CD1c-positive myeloid dendritic cell (primary cell): ENCODE measurements around the gene ARID5B.
A peak's percentile ranks its signal among the peaks of the same experiment; 100 is the strongest.

ENCODE experiments used
- DNase-seq: peaks from one replicate; pipeline ENCODE4 v3.0.0-alpha.2; 2016; ENCODE audit errors: extremely low spot score

The ARID5B gene

GRCh38 chr10:62053860-62054259 lies 152.4 kb downstream of the ARID5B start:
- no peak for DNase-seq

DNA sequence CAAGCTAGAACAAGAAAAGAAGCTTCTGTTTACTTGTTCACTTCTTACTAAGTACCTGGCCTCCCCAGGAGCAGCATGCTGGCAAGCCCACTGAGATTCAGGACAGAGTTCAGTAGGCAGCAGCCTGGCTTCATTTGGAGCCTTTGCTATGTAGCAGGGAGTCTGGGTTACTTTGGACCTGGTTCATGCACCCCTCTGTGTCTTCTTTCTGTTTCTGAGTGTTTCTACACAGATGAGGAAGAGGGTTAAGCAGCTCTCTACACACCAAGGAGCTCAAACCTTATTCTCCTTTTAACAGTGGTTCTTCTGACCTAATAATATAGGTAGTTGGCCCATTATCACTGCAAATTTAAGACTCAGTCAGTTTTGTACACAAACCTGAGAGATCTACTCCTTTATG lies 152.9 kb downstream of the ARID5B start:
- DNase-seq, result peak; percentile 19

DNA sequence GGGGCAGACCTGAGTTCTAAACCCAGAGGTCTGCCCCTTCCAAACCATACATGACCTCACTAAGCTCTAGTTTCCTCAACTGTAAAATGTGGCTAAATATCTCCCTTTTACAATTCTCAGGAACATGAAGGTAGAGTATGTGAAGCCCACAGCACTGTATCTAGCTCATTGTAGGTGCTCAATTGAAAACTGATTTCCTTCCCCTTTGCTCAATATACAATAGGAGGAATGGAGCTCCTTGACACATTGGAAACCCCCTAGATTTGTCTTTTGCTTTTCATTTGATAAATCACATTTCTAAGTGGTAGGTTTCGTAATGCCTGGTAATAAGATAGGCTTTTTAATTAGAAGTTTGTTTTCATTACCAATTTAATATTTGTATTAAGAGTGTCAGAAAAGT lies 153.3 kb downstream of the ARID5B start:
- DNase-seq, result peak; percentile 35

DNA sequence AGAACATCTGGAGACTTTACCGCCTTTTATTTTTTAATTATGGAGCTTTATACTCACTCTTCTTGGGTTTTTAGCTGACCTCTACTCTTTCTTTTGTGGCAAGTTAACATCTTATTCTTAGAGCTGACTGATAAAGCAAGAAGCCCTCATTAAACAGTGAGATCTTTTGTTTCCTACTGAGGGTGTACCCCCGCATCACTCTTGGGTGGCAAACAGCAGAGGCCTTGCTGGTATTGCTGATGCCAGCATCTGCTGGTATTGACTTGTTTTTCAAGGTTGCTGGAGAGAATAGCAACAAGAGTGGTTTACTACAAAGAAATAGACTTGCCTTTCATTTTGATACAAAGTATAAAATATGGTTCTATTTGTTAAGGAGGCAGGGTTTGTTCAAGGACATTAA lies 154.7 kb downstream of the ARID5B start:
- no peak for DNase-seq

GRCh38 chr10:62056698-62057097 lies 155.2 kb downstream of the ARID5B start:
- no peak for DNase-seq

DNA sequence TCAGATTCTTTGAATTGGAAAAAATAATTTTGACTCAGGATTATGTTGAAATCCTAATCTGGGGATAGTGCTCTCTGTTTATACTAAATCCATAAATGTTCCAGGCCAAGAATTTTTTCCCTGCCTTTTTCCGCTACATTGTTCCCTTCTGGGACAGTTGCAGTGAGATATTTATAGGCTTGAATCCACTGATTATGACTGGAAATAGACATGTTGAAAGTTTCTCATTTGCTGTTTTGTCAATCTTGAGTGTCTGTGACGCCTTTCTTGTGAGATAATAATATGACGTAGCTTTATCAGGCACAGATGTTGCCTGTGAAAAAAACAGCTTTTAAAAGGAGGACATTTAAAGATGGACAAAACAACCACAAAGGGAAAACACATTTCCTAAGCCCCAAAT lies 155.9 kb downstream of the ARID5B start:
- no peak for DNase-seq

DNA sequence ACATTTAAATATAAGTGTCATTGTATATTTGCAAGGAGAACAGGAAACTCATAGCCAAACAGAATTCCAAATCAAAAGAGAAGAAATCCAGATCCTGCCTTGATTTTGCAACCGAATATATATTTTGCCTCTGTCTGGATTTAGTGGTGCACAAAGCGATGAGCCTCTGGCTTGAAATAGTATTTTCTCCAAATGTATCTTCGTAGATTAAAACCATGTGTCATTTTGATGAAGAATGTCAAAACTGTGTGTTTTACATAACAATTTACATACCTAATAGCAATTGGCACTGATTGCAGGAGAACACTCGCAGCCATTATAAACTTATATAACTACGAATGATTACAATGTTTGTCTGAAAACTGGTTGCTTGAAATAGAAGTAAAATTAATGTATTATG lies 156.4 kb downstream of the ARID5B start:
- DNase-seq, result no peak

GRCh38 chr10:62058476-62058875 lies 157.0 kb downstream of the ARID5B start:
- DNase-seq, result no peak

- no peak for DNase-seq
Observed at GRCh38 chr10:62058896-62059216, 157.4 kb downstream of the ARID5B start.

DNA sequence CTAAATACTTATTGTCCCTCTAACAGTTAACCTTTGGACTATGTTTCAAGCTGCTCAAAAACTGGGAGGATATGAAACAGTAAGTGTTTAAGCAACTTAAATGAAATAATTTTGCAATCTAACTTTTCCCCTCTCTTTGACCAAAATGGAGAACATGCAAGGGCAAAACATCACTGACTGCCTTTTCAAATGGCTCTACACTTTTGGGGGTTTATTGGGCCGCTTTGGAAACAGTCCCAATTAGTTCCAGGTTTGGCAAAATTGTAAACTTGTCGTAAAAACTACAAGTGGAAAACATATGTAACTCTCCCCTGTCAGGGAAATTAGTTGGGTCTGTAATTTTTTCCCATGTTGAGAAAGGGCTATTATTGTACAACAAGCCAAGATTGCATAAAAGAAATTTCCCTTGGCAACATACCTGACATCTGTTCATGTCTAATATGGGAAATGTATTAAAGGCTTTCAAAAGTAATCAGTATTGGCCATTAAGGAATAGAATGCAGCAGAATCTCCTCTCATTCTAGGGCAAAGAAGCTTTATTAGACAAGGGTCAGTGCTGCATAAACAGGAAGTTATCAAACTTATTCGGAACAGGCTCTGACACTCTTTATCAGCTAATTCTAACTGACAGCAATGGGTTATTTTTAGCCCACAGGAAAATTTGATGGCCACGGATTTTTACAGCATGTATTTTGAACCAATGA lies 157.9 kb downstream of the ARID5B start:
- peak; percentile 58 for DNase-seq

GRCh38 chr10:62062028-62062427 lies 160.5 kb downstream of the ARID5B start:
- no peak for DNase-seq

- DNase-seq, result no peak
Observed at GRCh38 chr10:62062752-62063512, 161.4 kb downstream of the ARID5B start.

DNA sequence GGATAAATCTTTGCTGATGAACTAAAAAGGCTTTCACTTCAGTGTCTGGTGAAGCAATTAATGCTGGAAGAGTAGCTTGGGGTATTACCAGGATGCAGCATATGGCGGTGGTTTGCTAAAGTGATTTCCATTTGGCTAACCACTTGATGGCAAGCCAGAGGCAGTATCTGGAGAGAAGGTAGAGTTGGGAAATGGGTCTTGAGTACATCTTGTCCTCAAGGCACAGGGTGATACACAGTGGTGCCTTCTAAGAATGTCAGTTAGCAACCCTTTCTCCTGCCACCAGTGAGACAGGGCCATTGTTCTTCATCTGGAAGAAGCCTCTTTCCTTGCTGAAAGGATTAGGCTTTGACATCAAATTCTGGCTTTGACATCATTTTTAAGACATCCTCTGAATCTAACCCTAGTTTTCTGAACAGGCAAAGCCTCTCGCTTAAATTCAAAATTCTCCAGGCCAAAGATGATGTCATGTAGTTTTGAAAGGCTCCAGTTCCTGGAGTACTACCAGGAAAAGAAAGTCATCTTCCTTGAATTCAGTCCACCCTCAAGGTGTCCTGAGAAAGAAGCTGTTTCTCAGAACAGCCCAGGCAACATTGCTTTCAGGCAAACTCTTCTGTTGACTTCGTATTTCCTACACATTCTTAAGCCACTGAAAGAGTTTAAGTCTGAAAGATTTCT lies 162.4 kb downstream of the ARID5B start:
- no peak for DNase-seq

GRCh38 chr10:62067560-62067959 lies 166.1 kb downstream of the ARID5B start:
- no peak for DNase-seq

GRCh38 chr10:62068464-62068863 lies 167.0 kb downstream of the ARID5B start:
- DNase-seq, result no peak

GRCh38 chr10:62069452-62070178 lies 168.1 kb downstream of the ARID5B start:
- DNase-seq, result peak; percentile 52

DNA sequence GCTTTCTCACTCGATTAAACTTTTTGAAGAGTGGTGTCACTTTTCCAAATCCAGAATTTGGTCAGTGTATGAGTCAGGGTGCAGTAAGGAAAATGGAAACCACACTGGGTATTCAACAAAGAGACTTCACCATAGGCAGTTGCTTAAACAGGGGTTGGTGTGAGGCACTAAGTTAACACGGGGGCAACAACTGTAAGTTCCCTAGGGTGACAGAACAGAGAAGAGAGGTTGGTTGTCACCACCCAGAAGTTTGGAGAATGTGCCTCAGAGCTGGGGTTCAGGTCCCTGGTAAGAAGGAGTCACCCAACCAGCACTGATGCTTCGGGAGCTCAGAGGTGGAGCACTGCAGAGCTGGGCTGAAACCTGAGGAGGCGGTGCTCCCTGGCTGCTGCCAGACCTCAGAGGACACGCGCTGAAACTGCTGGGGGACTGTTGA lies 170.4 kb downstream of the ARID5B start:
- DNase-seq, result no peak

GRCh38 chr10:62072901-62073300 lies 171.4 kb downstream of the ARID5B start:
- no peak for DNase-seq

DNA sequence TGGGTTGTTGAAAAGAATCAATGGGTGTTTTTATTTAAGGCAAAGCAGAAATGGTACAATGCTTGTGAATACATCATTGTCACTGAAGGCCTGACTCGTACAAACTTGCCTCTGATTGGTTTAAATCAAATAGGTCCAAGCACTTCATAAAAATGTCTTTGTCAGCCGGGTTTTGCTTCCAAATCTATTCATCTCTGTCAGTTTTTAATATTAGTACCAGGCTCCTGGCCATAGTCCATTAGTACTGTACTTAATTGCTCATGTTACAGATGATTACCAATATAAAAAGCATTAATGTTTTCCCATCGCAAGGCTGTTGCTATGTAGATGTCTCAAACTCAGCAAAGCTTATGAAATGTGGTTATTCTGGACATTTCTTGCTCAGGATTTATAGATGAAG lies 171.9 kb downstream of the ARID5B start:
- DNase-seq, result no peak

GRCh38 chr10:62075414-62075813 lies 173.9 kb downstream of the ARID5B start:
- DNase-seq, result no peak

DNA sequence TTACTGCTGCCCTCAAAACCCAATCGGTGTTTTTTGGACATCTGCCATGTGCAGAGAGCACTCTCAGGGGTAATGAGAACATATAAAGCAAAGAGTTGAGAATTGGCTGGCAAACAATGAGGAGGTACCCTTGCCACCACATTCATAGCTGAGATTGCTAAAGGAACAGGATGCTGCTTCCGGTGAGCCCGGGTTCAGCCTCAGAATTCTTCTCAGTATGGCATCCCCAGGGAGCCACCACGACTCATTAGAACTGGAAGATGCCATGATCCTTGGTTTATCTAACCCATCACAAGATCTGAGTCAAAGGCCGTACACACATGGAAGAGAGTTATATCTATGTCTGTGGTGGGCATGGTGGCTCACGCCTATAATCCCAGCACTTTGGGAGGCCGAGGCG lies 174.4 kb downstream of the ARID5B start:
- DNase-seq, result no peak

GRCh38 chr10:62076891-62077290 lies 175.4 kb downstream of the ARID5B start:
- DNase-seq, result no peak
